DOHH2 (cell line): Measurements from ENCODE around the gene ASXL2.

Experiments used
- H3F3A ChIP-seq: fragments of 200-600 bp; sonication (generic), shearing (Covaris generic); 2 replicates; pipeline ENCODE4 v1.6.0; 2016; ENCODE audit warnings: antibody characterized with exemption, mild to moderate bottlenecking; ENCODE audit not compliant: control insufficient read depth, insufficient read depth
- H3K27ac ChIP-seq: fragments of 200-600 bp; sonication (generic); 2 replicates; pipeline ENCODE4 v1.5.1; 2014; ENCODE audit warnings: low read depth, mild to moderate bottlenecking, low read length, moderate library complexity
- H3K27me3 ChIP-seq: fragments of 200-600 bp; sonication (generic); 2 replicates; pipeline ENCODE4 v1.6.1; 2014; ENCODE audit warnings: mild to moderate bottlenecking, low read length, mixed read lengths; ENCODE audit not compliant: control insufficient read depth
- H3K36me3 ChIP-seq: fragments of 200-600 bp; sonication (generic); 2 replicates; pipeline ENCODE4 v1.6.1; 2014; ENCODE audit warnings: mild to moderate bottlenecking, low read length, moderate library complexity, mixed read lengths; ENCODE audit not compliant: control insufficient read depth
- H3K4me1 ChIP-seq: fragments of 200-600 bp; sonication (generic); 2 replicates; pipeline ENCODE4 v1.6.1; 2014; ENCODE audit warnings: mild to moderate bottlenecking, low read length, mixed read lengths; ENCODE audit not compliant: control insufficient read depth
- H3K4me2 ChIP-seq: fragments of 200-600 bp; sonication (generic); 2 replicates; pipeline ENCODE4 v1.6.0; 2014; ENCODE audit warnings: mild to moderate bottlenecking, low read length, moderate library complexity
- H3K4me3 ChIP-seq: fragments of 200-600 bp; sonication (generic); 2 replicates; pipeline ENCODE4 v1.5.1; 2014; ENCODE audit warnings: mild to moderate bottlenecking, low read length, mixed read lengths
- H3K79me2 ChIP-seq: fragments of 200-600 bp; sonication (generic); 2 replicates; pipeline ENCODE4 v1.6.1; 2014; ENCODE audit warnings: mild to moderate bottlenecking, low read length, mixed read lengths; ENCODE audit not compliant: control insufficient read depth
- H3K9me2 ChIP-seq: fragments of 200-600 bp; sonication (generic); replicated peaks from 2 replicates; pipeline ENCODE4 v1.6.1; 2014; ENCODE audit warnings: mild to moderate bottlenecking, low read length, mixed read lengths; ENCODE audit not compliant: control insufficient read depth
- H3K9me3 ChIP-seq: fragments of 200-600 bp; sonication (generic); 2 replicates; pipeline ENCODE4 v1.6.1; 2014; ENCODE audit warnings: antibody characterized with exemption, low read length, mixed read lengths; ENCODE audit not compliant: control insufficient read depth, insufficient read depth
- H4K20me1 ChIP-seq: fragments of 200-600 bp; sonication (generic); 2 replicates; pipeline ENCODE4 v1.6.0; 2014; ENCODE audit warnings: low read depth, mild to moderate bottlenecking, antibody characterized with exemption, low read length, moderate library complexity; ENCODE audit not compliant: control insufficient read depth, insufficient read depth
- CTCF ChIP-seq: fragments of 200-600 bp; sonication (generic); IDR thresholded peaks from one replicate; pipeline ENCODE4 v1.5.1; 2014; ENCODE audit warnings: antibody characterized with exemption, mild to moderate bottlenecking, low read depth, low read length; ENCODE audit not compliant: poor library complexity, severe bottlenecking
- EZH2phosphoT487 ChIP-seq: fragments of 200-600 bp; sonication (generic); IDR thresholded peaks from 2 replicates; pipeline ENCODE4 v1.6.1; 2017; ENCODE audit warnings: borderline replicate concordance, mild to moderate bottlenecking, antibody characterized with exemption, low read length, moderate library complexity, mixed read lengths

ASXL2 gene

GRCh38 chr2:25838152-25838756, 40.0 kb downstream of the ASXL2 start:
- no peaks in the 10 kb centered on the region for H3F3A ChIP-seq
- H3K9me3 ChIP-seq = no peaks in the 10 kb centered on the region
- peaks cover 17% of the 10 kb centered on the region; the same call in 1 of the 2 replicates for H3K79me2 ChIP-seq
- H3K27me3 ChIP-seq = no peaks in the 10 kb centered on the region
- no peaks in the 10 kb centered on the region for H3K9me2 ChIP-seq
- no peaks in the 10 kb centered on the region for H3K4me1 ChIP-seq
- TF ChIP-seq EZH2phosphoT487 = no peak
- no peak overlapping the region for H3K4me3 ChIP-seq
- H3K36me3 ChIP-seq = peaks cover 18% of the 10 kb centered on the region
- no peak overlapping the region for H3K27ac ChIP-seq
- no peaks in the 10 kb centered on the region for H4K20me1 ChIP-seq
- no peak overlapping the region for H3K4me2 ChIP-seq

GRCh38 chr2:25835906-25836305, 42.4 kb downstream of the ASXL2 start:
- H3K36me3 ChIP-seq = peaks cover 29% of the 10 kb centered on the region
- H3K9me2 ChIP-seq = no peaks in the 10 kb centered on the region
- H3K4me1 ChIP-seq = no peaks in the 10 kb centered on the region
- no peak overlapping the region for H3K27ac ChIP-seq
- H4K20me1 ChIP-seq = no peaks in the 10 kb centered on the region
- TF ChIP-seq CTCF (no peak), EZH2phosphoT487 (no peak)
- H3K4me3 ChIP-seq = no peak overlapping the region
- H3K9me3 ChIP-seq = no peaks in the 10 kb centered on the region
- H3K27me3 ChIP-seq = no peaks in the 10 kb centered on the region
- H3K79me2 ChIP-seq = peaks cover 19% of the 10 kb centered on the region; the same call in 1 of the 2 replicates
- no peak overlapping the region for H3K4me2 ChIP-seq
- H3F3A ChIP-seq = no peaks in the 10 kb centered on the region

- Histone ChIP-seq H3K4me3 (no peak overlapping the region), H4K20me1 (no peaks in the 10 kb centered on the region), H3K27ac (no peak overlapping the region), H3K4me1 (no peaks in the 10 kb centered on the region), H3K36me3 (peaks cover 24% of the 10 kb centered on the region), H3F3A (no peaks in the 10 kb centered on the region), H3K4me2 (no peak overlapping the region), H3K79me2 (peaks cover 30% of the 10 kb centered on the region), H3K9me3 (no peaks in the 10 kb centered on the region), H3K27me3 (no peaks in the 10 kb centered on the region), H3K9me2 (no peaks in the 10 kb centered on the region)
- TF ChIP-seq EZH2phosphoT487 (no peak), CTCF (no peak)
These were observed 44.7 kb downstream of the ASXL2 start for GRCh38 chr2:25833566-25833965.

- no peak overlapping the region for H3K4me2 ChIP-seq
- no peak overlapping the region for H3K4me3 ChIP-seq
- no peaks in the 10 kb centered on the region for H3K4me1 ChIP-seq
- no peaks in the 10 kb centered on the region for H3K9me3 ChIP-seq
- H3K27ac ChIP-seq = no peak overlapping the region
- H3F3A ChIP-seq = no peaks in the 10 kb centered on the region
- H3K79me2 ChIP-seq = peaks cover 27% of the 10 kb centered on the region
- no peaks in the 10 kb centered on the region for H4K20me1 ChIP-seq
- peaks cover 24% of the 10 kb centered on the region for H3K36me3 ChIP-seq
- H3K27me3 ChIP-seq = no peaks in the 10 kb centered on the region
- TF ChIP-seq CTCF = no peak
- TF ChIP-seq EZH2phosphoT487 = no peak
- H3K9me2 ChIP-seq = no peaks in the 10 kb centered on the region
These were observed 45.4 kb downstream of the ASXL2 start for GRCh38 chr2:25832897-25833296.
